Embryonic facial prominence (tissue), 1 donor: ENCODE data around the gene ARL4D.
"Not testable (repeated sequence)": the region's sequence is repeated elsewhere in the genome, so short reads cannot be mapped to it uniquely, and the experiment has no call there.

Source experiments
- DNase-seq: peaks from one replicate; pipeline ENCODE4 v3.0.0-alpha.2; 2016; ENCODE audit errors: extremely low spot score

The ARL4D gene

DNA sequence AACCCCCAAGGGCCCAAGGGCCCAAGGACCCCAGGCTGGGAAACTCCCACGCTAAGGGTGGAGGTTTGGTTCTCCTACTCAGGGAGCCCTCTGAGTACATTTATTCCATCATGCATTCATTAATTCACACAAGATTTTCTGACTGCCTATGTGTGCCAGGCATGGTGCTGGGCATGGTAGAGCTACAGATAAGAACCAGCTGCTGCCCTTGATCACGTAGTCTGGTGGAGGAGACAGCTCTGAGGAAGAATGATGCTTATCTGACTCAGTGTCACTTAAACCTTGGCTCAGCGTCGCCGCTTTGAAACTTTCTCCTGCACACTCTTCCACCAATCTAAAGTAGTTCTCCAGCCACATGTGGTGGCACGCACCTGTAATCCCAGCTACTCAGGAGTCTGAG lies 3.6 kb upstream of the ARL4D start:
- DNase-seq, result no peak

DNA sequence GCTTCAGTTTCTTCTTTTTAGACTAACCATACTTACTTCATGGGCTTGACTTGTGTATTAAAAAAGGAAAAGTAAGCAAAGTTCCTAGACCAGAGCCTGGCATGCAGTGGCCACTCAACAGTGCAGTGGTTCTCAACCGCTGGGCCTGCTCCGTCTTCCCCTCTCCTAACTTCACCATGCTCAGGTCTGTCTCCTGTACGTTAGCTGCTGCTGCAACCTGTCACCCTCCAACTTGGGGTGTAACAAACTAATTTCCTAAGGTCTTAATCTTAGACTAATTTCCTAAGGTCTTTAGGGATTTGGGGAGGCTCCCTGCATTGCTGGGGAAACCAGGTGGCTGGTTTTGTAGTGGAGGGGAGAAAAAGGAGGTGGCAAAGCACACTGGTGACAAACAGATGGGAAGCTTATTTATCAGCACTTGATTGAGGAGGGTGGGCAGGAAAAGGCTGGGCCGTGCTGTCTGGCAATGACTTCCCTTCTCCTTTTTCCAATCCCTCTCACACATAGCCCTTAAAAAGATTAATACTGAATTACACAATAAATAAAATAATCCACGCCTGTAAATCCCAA lies 2.2 kb upstream of the ARL4D start:
- no peak for DNase-seq

DNA sequence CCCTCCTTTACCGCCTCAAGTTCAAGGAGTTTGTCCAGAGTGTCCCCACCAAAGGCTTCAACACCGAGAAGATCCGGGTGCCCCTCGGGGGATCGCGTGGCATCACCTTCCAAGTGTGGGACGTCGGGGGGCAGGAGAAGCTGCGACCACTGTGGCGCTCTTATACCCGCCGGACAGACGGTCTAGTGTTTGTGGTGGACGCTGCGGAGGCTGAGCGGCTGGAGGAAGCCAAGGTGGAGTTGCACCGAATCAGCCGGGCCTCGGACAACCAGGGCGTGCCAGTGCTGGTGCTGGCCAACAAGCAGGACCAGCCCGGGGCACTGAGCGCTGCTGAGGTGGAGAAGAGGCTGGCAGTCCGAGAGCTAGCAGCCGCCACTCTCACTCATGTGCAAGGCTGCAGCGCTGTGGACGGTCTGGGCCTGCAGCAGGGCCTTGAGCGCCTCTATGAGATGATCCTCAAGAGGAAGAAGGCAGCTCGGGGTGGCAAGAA lies 1.1 kb downstream of the ARL4D start:
- DNase-seq, result no peak

DNA sequence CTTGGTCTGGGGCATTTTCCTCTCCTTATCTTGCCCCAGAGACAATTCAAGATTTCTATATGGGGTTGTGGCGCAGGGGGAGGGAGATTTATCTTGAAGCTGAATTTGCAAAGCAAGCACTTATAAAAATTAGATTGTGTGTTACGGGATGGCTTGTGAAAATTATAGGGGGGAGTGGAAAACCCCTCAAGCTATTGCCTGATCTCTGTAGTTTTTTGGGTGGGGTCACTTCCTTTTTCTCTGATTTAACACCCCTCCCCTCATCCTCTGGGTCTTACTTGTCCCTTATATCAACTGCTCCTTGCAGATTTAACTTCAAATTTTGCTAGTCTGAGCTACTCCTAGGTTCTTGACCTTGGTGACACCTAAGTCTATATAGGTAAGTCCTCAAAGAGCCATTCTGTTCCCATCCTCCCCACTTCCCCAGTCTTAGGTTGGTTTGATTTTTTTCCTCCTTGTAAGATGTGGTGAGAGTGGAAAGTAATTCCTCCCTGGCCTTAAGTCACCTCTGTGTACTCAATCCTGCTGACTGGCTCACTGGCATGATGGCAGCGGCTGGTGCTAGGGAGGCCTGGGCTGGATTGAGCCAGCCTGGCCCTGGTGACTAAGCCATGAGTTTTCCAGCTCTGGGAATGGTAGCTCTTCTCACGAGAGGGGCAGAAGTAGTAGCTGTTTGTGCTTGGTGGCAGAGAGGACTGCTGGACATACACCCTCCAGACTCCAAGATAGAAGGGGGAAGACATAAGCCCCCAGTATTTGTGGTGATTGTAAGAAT lies 2.3 kb downstream of the ARL4D start:
- DNase-seq, result no peak

DNA sequence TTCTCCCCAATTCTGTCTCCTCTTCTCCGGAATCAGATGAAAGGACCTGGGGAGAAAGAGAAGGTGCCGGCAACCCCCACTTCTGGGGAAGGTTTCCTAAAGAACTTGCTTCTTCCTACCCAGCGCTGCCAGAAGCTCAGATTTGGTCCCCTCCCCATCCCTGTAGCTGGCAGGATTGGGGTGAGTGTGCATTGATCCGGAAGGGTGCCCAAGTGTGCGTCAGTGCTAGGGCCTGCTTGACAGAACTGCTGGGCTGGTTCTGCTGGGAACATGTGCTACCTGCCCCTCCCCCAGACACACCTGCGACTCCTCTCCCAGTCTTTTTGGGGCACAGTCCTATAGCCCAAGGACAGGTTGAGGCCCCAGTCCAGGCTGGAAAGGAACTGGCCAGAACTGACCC lies 3.3 kb downstream of the ARL4D start:
- no peak for DNase-seq

DNA sequence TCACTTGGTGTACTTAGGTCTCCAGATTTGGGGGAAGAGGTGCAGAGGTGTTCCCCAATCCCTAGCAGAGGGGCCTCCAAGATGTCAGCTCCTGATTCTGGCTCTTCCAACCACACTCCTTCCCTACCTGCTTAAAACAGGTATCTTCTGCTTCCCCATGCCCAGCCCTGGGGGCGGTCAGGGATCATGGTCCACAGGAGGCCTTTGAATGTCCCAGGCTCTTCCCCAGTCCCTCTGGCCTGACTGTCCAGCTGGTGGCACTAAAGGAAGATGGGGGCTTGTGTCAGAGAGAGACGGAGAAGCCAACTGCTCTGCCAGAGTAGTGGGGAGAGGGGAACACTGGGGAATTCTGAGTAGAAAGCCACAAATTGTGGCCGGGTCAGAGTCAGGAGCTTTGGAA lies 3.8 kb downstream of the ARL4D start:
- DNase-seq, result no peak

DNA sequence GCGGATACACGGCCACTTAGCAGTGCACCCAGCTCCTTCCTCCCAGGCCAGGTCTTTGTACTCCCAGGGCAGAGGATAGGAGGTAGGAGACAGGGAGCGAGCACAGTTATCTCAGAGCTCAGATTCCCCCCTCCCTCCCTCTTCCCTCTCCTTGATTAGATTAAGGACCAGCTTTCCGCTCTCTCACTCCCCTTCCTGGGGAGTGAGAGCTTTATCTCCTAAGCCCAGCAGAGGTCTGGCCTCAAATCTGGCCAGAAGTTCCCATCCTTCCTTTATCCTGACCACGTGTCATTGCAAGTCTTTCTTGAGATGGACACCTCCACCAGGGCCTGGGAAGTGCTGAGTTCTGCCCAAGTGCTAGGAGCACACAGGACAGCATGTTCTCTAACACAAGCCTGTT lies 5.1 kb downstream of the ARL4D start:
- no peak for DNase-seq

DNA sequence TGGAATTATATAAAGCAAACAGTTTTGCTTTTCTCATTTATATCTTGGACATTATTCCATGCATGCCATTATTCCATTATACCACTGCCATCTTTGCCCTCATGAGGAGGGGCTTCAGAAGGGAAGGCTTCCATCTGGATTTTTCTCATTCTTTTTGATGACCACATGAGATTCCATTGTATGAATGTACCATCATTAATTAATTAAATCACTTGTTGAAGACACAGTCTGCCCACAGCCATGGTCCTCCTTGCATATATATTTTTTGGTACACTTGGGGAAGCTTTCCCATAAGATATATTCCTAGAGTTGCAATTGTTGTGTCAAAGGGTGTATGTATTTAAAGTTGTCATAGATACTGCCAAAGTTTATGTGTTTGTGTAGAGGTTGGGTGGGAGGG lies 7.1 kb downstream of the ARL4D start:
- DNase-seq, result no peak

DNA sequence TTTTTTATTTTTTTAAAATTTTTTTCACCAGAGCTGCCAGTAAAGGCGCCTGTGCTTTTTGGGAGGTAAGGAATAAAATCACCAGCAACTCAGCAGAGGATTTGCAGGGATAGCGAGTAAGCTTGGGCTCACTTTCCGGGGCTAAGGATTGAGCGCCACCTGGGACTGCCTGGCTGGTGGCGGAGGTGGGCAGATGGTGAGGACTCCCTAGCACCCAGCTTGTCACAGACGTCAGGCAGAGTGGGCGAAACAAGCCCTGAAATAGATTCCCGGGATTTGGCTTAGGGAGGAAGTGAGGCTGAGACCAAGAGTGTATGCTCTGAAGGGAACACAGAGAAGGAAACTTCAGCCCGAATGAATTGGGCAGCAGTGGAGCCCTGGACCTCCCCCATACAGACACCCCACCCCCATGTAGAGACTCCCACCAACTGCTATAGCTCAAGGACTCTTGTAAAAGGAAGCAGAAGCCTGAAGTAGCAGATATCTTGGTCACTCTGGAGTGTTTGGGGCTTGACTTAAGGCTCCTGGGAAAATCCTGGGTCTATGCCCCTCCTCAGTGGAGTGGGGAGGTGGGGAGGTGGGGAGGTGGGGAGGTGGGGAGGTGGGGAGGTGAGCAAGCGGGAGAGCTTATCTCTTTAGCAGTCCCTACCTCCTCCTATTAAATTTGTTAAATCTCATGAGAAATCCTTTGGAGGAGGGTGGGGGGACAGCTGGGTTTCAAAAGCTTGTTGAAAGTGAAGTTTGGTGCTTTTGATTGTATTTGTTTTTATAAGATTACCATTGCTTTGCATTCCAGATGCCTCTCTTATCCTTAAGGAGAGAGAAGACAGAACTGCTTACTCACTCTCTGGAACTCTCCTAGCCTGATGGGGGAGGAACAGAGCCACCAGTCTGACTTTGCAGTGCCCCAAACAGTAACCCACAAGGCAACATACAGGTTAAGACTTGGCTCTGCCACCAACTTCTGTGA lies 8.2 kb downstream of the ARL4D start:
- no peak for DNase-seq

DNA sequence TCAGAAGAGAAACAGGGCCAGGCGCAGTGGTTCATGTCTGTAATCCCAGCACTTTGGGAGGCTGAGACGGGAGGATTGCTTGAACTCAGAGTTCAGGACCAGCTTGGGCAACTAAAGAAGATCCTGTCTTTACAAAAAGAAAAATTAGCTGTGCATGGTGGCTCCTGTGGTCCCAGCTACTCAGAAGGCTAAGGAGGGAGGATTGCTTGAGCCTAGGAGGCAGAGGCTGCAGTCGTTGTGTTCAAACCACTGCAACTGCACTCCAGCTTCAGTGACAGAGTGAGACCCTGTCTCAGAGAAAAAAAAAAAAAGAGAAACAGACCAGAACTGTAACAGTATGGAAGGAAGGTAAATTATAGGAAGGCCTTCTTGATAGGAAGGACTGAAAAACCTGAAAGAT lies 10.3 kb downstream of the ARL4D start:
- DNase-seq, result no peak

DNA sequence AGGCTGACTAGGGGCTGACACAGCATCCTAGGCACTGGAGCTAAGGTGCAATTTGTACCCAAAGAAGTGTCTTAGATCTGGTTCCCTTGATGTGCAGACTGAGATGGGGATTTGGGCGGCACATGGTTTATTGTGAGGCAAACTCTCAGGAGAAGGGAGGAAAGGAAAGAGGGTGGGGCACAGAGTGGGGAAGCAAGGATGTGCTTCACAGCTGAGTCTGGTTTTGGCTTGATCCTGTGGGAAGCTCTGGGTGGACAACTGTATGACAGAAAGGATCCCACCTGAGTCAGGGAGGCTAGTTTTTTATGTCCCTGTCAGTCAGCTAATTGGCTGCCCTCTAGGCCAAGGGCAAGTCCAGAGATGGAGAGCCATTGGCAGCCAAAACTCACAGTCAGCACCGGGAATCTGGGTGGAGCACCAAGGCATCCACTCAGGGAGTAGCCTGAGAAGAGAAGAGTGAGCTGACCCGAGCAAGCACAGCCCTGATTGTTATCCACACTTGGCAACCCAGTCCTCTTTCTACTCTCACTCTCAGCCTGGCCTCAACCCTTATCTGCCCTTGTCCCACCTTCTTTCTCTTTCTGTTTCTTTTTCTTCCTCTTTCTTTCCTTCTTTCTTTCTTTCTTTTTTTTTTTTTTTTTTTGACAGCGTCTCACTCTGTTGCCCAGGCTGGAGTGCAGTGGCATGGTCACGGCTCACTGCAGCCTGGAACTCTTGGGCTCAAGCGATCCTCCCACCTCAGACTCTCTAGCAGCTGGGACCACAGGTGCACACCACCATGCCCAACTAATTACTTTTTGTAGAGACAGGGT lies 12.0 kb downstream of the ARL4D start:
- DNase-seq, result no peak

DNA sequence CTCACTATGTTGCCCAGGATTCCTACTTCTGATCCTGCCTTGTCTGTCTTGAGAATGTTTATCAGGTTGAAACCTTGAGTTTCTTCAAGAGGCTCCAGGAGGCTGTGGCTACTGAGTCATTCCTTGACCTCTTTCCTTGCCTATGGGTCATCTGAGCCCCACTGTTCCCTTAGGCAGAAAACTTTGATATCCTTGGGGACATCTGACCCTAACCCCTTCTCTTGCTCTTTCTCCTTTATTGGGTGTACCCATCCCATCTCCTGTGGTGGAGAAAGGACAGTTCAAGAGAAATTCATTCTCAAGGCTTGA lies 12.5 kb downstream of the ARL4D start:
- no peak for DNase-seq

DNA sequence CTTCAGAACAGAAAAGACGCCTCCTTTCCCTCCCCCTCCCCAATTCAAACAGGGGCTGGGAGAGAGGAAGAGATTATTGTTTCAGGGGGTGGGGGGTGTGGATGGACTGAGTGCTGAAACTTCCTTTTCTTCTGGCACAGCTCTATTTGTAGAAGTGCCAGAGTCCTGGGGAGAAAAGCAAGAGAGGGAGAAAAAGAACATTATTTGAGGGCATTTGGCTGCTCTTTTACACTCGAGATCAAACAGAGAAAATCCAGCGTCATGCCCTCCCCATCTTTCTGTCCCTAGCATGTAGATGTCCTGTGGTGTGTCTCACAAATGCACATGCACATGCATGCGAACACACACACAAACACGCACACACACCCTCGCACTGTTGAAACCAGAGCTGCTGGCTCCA lies 13.0 kb downstream of the ARL4D start:
- no peak for DNase-seq

DNA sequence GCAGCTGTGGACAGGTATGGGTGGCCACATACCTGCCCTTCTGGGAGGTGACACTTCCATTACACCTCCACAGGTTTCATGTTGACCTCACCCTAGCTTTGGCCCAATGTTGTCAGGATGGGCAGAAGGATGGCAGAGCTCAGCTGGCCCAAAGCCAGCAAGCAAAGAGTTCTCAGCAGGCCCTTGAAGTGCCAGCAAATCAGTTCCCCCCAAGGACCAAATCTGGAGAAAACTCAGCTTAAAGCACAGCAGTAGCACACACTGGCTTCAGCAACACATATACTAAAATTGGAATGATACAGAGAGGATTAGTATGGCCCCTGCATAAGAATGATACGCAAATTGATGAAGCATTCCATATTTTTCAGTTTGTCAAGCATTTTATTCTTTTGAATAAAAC lies 13.4 kb downstream of the ARL4D start:
- no peak for DNase-seq

DNA sequence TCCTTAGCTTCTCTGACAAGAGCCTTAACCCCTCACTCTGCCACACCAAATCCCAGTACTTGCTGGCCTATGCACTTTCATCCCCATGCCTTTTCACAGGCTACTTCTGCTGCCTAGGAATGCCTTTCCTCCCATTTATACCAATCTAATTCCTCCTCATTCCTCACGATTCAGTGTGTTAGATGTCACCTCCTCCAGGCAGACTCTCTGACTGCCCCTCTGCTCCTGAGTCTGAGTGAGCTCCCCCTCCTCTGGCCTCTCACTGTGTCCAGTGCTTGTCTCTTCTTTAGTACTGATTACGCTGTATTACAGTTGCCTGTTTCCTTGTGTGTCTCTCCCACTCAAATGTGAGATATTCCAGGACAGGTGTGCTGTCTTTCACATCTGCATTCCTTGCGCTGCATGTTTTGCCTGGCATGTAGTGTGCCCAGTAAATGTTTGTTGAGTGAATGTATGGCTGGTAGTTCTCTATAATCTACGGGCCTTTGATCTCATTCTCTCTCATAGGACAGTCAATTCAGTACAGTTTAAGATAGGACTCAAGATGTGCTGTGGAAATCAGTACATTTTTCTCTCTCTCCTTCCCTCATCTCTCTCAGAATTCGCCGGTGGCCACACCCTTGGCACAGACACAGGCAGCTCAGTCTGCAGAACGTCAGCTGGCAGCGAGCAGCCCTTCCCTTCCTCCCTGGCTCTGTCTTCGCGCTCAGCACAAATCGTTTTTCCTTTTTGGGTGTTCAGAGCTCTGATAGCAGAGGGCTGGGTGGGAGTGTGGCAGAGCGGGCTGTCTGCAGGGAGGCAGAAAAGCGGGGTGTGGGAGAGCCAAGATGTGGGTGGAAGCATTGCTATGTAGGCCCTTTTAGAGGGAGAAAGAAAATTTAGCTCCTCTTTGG lies 18.5 kb downstream of the ARL4D start:
- no peak for DNase-seq

DNA sequence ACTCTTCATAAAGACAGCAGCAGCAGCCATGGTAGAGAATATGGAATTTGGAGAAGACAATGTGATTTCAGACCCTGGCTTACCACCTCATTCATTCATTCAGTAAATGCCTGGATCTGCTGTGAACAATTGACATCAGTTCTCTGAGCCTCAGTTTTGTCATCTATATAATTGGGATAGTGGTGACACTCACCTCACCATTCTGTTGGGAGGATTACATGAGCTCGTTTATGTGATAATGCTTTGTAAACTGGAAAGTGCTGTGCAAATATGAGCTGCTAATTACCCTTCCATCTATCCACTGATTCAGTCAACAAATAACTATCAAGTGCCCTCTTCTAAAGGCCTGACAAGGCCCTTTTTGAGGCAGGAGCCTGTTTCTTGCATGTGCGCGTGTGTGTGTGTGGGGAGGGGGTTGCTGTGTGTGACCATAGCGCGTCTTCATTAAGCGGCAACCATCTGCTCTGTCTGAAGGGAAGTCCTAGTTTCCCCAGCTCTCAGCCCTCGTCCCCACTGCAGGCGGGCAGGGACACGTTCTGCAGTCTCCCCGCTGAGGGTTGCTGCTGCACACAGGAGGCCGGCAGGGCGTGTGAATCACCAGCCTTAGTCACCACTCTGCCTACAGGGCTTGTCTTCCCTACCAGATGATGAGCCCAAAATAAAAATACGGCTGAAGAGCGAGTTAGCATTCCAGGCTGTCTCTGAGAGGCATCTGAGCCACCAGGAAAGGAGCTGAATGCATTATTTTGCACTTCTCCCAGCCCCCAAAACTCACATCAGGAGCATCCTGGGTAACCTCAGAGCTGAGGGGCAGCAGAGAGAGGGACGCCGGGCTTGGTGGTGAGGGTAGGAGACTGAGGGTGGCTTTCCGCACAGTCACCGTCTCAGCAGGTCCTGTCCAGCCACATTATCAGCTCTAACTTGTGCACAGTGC lies 19.9 kb downstream of the ARL4D start:
- DNase-seq, result no peak

DNA sequence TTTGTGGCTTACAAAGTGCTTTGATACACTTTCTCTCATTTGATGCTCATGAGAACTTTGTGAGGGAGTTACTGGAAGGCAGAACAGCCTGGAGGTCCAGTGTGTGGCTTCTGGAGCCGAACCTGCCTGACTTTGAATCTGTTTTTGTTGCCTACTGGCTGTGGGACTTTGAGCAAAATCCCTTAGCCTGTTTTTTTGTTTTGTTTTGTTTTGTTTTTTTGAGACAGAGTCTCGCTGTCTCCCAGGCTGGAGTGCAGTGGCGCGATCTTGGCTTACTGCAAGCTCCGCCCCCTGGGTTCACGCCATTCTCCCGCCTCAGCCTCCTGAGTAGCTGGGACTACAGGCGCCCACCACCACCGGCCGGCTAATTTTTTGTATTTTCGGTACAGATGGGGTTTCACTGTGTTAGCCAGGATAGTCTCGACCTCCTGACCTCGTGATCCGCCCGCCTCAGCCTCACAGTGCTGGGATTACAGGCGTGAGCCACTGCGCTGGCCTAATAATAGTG lies 20.6 kb downstream of the ARL4D start:
- DNase-seq, result not testable (repeated sequence)

DNA sequence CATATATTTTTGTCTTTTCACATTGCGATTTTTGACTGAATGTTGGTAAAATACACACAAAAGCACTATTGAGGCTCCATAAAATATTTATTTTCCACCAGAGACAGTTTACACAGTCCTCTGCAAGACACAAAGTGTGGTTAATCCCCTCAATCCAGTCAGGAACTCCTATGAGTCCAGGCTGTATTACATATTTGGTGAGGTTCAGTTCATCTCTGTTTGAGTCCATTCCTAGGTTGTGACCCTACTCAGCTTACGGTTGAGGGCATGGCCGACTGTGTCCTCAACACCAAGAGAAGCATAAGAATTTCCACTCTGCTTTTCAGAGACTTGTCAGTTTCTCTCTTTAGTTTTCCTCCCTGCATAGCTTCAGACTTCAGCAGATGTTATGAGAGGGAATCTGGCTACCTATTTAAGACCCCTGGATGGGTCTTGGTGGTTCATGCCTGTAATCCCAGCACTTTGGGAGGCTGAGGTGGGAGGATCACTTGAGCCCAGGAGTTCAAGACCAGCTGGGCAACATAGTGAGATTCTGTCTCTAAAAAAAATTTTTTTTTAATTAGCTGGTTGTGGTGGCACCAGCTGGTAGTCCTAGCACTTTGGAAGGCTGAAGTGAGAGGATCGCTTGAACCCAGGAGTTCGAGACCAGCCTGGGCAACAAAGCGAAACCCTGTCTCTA lies 25.1 kb downstream of the ARL4D start:
- no peak for DNase-seq
